Thyroid gland (tissue), 4 donors: ENCODE results near the gene KCNK4. TPM values are rescaled to one million over a fixed set of nuclear protein-coding genes. Genes with fewer than 3 reads are reported as not detected.

Source experiments
- DNase-seq, 2 donors: peaks; one replicate each; pipeline ENCODE4 v3.0.0-alpha.2; 2019
- H3K27ac ChIP-seq, 3 donors: fragments of 200-600 bp; sonication (generic); 1 replicate in 2 of 3; 2 replicates in 1 of 3; pipeline ENCODE4 v1.5.1; 2016 to 2019; ENCODE audit warnings: mild to moderate bottlenecking in 1 of 3, moderate library complexity in 1 of 3
- H3K27me3 ChIP-seq: fragments of 200-600 bp; sonication (generic); one replicate; pipeline ENCODE4 v1.5.1; 2019
- H3K36me3 ChIP-seq, 2 donors: fragments of 200-600 bp; sonication (generic); one replicate each; pipeline ENCODE4 v1.5.1; 2016 to 2019
- H3K4me1 ChIP-seq, 2 donors: fragments of 200-600 bp; sonication (generic); one replicate each; pipeline ENCODE4 v1.5.1; 2017 to 2019
- H3K4me3 ChIP-seq, 3 donors: fragments of 200-600 bp; sonication (generic); replicated peaks in 1 of 3; 1 replicate in 2 of 3; 2 replicates in 1 of 3; pipeline ENCODE4 v1.5.1; 2016; ENCODE audit warnings: mild to moderate bottlenecking in 1 of 3
- H3K9me3 ChIP-seq: fragments of 200-600 bp; sonication (generic); one replicate; pipeline ENCODE4 v1.5.1; 2017
- CTCF ChIP-seq, 6 experiments: fragments of 200-600 bp in 3 of 6; fragments of 450-650 bp in 3 of 6; sonication (generic) in 3 of 6; IDR thresholded peaks; one replicate each; pipeline ENCODE4 v1.5.1; 2016 to 2019; ENCODE audit warnings: antibody characterized with exemption in 6 of 6, mild to moderate bottlenecking in 2 of 6, inconsistent platforms in 1 of 6, moderate library complexity in 1 of 6
- POLR2A ChIP-seq, 2 donors: fragments of 450-650 bp; IDR thresholded peaks; one replicate each; pipeline ENCODE4 v1.6.1; 2017; ENCODE audit warnings: antibody characterized with exemption in 2 of 2, mild to moderate bottlenecking in 2 of 2, moderate library complexity in 1 of 2
- WGBS, 2 donors: methylation state at CpG; one replicate each; pipeline ENCODE4 v1.1.5; 2017; 5-methylcytosine and 5-hydroxymethylcytosine counted together
- intact Hi-C: fragments of 100-400 bp; cut with DNase I; formaldehyde crosslinking; loops from one replicate; pipeline ENCODE4 v1.15.1; 2023
- total RNA-seq, 4 donors: library from RNA; depleted of rRNA; stranded (reverse); fragments of >200 nt; gene quantifications; one replicate each; pipeline ENCODE4 v1.2.3, GENCODE V29; 2016

The KCNK4 gene
- total RNA-seq, 4 donors from 2014 or later, result not detected

GRCh38 chr11:64250415-64251015 is 40.6 kb upstream of the KCNK4 start:
- Histone ChIP-seq H3K9me3 (no peaks in the 10 kb centered on the region), H3K4me1 (peaks cover 30 to 31% of the 10 kb centered on the region in 2 donors), H3K27ac (peak overlapping the region in 1 of 3 donors; percentile 30), H3K27me3 (no peaks in the 10 kb centered on the region), H3K4me3 (peak overlapping the region in 1 of 3 donors; percentile 83), H3K36me3 (peaks cover 0 to 2% of the 10 kb centered on the region in 2 donors)
- 18 to 43% methylated on average over 6 to 11 of the region's 13 CpGs for WGBS, 2 donors
- TF ChIP-seq POLR2A (IDR thresholded peaks at IDR 0.05) (no peak), CTCF (IDR thresholded peaks at IDR 0.05) (no peak)
- intact Hi-C loops, result no loop called here
- no peak for DNase-seq

GRCh38 chr11:64251016-64251752 is 39.9 kb upstream of the KCNK4 start, which contains the start of gene PLCB3:
PLCB3 (plus strand) TSS chr11:64251530; CDS start chr11:64251650, 120 bp downstream.
- H3K27ac ChIP-seq, result peak within 1 kb of the TSS in 2 of 3 donors; percentile 36
- peak within 1 kb of the TSS; percentile 31 to 83 (median 68) for H3K4me3 ChIP-seq
- WGBS, 2 donors, result 1% methylated on average over 16 of the region's 75 CpGs; no CpG with 5 or more reads in 1 of the 2 donors
- no peaks in the 10 kb centered on the region for H3K27me3 ChIP-seq
- DNase-seq, result peak; percentile 56 to 57
- peaks cover 0 to 3% of the 10 kb centered on the region in 2 donors for H3K36me3 ChIP-seq
- intact Hi-C loops, result no loop called here
- no peaks in the 10 kb centered on the region for H3K9me3 ChIP-seq
- TF ChIP-seq POLR2A (IDR thresholded peaks at IDR 0.05), result peak in 1 of 2 donors; percentile 81
- peak; percentile 47 to 99 (median 78) for TF ChIP-seq CTCF (IDR thresholded peaks at IDR 0.05)
- peaks cover 25 to 30% of the 10 kb centered on the region in 2 donors for H3K4me1 ChIP-seq

GRCh38 chr11:64251753-64252002 is 39.4 kb upstream of the KCNK4 start:
- 3 to 7% methylated on average over 9 to 11 of the region's 18 CpGs for WGBS, 2 donors
- H3K36me3 ChIP-seq, result peaks cover 0 to 7% of the 10 kb centered on the region in 2 donors
- no peaks in the 10 kb centered on the region for H3K9me3 ChIP-seq
- TF ChIP-seq POLR2A (IDR thresholded peaks at IDR 0.05) (no peak), CTCF (IDR thresholded peaks at IDR 0.05) (no peak)
- intact Hi-C loops, result no loop called here
- H3K27me3 ChIP-seq, result no peaks in the 10 kb centered on the region
- H3K27ac ChIP-seq, result peak overlapping the region in 1 of 3 donors; percentile 36
- H3K4me1 ChIP-seq, result peaks cover 25 to 30% of the 10 kb centered on the region in 2 donors
- peak overlapping the region; percentile 31 to 83 (median 68) for H3K4me3 ChIP-seq
- DNase-seq, result no peak

GRCh38 chr11:64252003-64252872 is 38.9 kb upstream of the KCNK4 start:
- peak; percentile 57 to 63 for DNase-seq
- TF ChIP-seq CTCF (IDR thresholded peaks at IDR 0.05) (peak in 4 of 6 experiments; percentile 10 to 26 (median 14)), POLR2A (IDR thresholded peaks at IDR 0.05) (peak in 1 of 2 donors; percentile 17)
- Histone ChIP-seq H3K4me1 (peaks cover 25 to 30% of the 10 kb centered on the region in 2 donors), H3K4me3 (peak overlapping the region; percentile 31 to 83 (median 68)), H3K36me3 (peaks cover 0 to 9% of the 10 kb centered on the region in 2 donors), H3K27me3 (no peaks in the 10 kb centered on the region), H3K27ac (peak overlapping the region in 2 of 3 donors; percentile 36), H3K9me3 (no peaks in the 10 kb centered on the region)
- intact Hi-C loops, result no loop called here
- WGBS, 2 donors, result 6 to 11% methylated on average over 19 to 23 of the region's 23 CpGs
